Mesodermal cell (in vitro differentiated cells): ENCODE data around the gene DENND5B.
"Not testable (repeated sequence)": the region's sequence is repeated elsewhere in the genome, so short reads cannot be mapped to it uniquely, and the experiment has no call there.

Experiments
- H3K27ac ChIP-seq: 2 replicates; pipeline ENCODE4 v1.7.0; 2013; ENCODE audit warnings: mild to moderate bottlenecking, low read depth, low read length, moderate library complexity; ENCODE audit not compliant: severe bottlenecking
- H3K36me3 ChIP-seq: 2 replicates; pipeline ENCODE4 v1.7.1; 2013; ENCODE audit warnings: mild to moderate bottlenecking, low read length, moderate library complexity; ENCODE audit not compliant: control insufficient read depth, insufficient read depth
- H3K4me1 ChIP-seq: one replicate; pipeline ENCODE4 v1.7.1; 2013; ENCODE audit warnings: mild to moderate bottlenecking, low read length; ENCODE audit not compliant: insufficient read depth, control insufficient read depth, poor library complexity, severe bottlenecking
- H3K4me3 ChIP-seq: 2 replicates; pipeline ENCODE4 v1.7.0; 2013; ENCODE audit warnings: low read length, control low read depth, mild to moderate bottlenecking; ENCODE audit not compliant: insufficient read depth, poor library complexity, severe bottlenecking; ENCODE audit errors: extremely low read depth
- H3K9me3 ChIP-seq: 2 replicates; pipeline ENCODE4 v1.7.1; 2013; ENCODE audit warnings: mild to moderate bottlenecking, low read length, moderate library complexity; ENCODE audit not compliant: control insufficient read depth
- WGBS, 2 experiments: methylation state at CpG; one replicate each; pipeline ENCODE4 v1.1.5; 2013; ENCODE audit warnings: missing lambda C conversion rate in 2 of 2; ENCODE audit not compliant: insufficient coverage in 2 of 2; 5-methylcytosine and 5-hydroxymethylcytosine counted together

Gene DENND5B

DNA sequence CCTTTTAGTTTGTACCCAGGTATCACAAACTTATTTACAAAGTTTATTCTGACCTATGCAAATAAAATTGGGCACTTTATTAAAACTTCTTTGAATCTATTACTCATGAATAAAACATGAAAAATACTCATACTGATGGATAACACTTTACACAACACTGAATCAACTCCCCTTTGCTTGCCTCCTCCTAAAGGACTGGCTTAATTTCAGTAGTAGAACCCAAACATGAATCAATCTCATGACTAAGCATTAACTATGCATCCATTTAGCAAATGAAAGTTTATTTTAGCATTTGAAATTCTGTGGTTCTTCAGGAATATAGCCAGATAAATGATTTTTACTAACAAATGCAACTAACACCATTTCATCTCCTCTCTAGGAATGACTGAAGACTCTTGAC lies 32.4 kb downstream of the DENND5B start:
- Histone ChIP-seq H3K27ac (no peak overlapping the region), H3K4me1 (no peaks in the 10 kb centered on the region), H3K4me3 (no peak overlapping the region), H3K9me3 (peaks cover 19% of the 10 kb centered on the region), H3K36me3 (peaks cover 2% of the 10 kb centered on the region)

DNA sequence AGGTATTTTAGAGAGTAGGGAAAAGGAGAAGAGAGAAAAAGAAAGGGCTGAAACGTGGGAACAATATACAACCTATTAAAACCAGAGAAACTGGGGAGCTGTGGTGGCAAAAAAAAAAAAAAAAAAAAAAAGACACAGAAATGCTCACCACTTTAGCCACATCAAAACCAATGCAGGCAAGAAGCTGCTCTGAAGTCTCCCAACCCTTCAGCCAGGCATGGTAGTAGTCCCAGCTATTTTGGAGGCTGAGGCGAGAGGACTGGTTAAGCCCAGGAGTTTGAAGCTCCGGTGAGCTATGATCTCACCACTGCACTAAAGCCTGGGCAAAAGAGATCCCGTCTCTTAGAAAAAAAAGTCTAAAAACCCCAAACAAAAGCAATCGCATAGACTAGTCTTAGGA lies 33.2 kb downstream of the DENND5B start:
- no peaks in the 10 kb centered on the region for H3K4me1 ChIP-seq
- 89 to 100% methylated on average over 1 to 4 of the region's 5 CpGs for WGBS, 2 experiments

DNA sequence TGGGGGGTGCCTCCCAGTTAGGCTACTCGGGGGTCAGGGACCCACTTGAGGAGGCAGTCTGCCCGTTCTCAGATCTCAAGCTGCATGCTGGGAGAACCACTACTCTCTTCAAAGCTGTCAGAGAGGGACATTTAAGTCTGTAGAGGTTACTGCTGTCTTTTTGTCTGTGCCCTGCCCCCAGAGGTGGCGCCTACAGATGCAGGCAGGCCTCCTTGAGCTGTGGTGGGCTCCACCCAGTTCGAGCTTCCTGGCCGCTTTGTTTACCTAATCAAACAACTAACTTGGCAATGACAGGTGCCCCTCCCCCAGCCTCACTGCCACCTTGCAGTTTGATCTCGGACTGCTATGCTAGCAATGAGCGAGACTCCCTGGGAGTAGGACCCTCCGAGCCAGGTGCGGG lies 35.5 kb downstream of the DENND5B start:
- not testable (repeated sequence) for H3K4me3 ChIP-seq, H3K36me3 ChIP-seq, H3K4me1 ChIP-seq, H3K27ac ChIP-seq
- WGBS, 2 experiments: 90 to 97% methylated on average over 6 to 7 of the region's 9 CpGs
- H3K9me3 ChIP-seq: peaks cover 19% of the 10 kb centered on the region

More for the DNA sequence above, 33.2 kb downstream of the DENND5B start:
- Histone ChIP-seq H3K9me3 (peaks cover 19% of the 10 kb centered on the region), H3K36me3 (peaks cover 2% of the 10 kb centered on the region), H3K4me3 (no peak overlapping the region), H3K27ac (no peak overlapping the region)

DNA sequence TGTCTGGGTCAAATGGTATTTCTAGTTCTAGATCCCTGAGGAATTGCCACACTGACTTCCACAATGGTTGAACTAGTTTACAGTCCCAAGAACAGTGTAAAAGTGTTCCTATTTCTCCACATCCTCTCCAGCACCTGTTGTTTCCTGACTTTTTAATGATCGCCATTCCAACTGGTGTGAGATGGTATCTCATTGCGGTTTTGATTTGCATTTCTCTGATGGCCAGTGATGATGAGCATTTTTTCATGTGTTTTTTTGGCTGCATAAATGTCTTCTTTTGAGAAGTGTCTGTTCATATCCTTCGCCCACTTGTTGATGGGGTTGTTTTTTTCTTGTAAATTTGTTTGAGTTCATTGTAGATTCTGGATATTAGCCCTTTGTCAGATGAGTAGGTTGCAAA lies 40.3 kb downstream of the DENND5B start:
- WGBS, 2 experiments: no CpG with 5 or more reads among the region's 3 CpGs
- not testable (repeated sequence) for H3K4me3 ChIP-seq, H3K36me3 ChIP-seq, H3K4me1 ChIP-seq, H3K27ac ChIP-seq, H3K9me3 ChIP-seq

DNA sequence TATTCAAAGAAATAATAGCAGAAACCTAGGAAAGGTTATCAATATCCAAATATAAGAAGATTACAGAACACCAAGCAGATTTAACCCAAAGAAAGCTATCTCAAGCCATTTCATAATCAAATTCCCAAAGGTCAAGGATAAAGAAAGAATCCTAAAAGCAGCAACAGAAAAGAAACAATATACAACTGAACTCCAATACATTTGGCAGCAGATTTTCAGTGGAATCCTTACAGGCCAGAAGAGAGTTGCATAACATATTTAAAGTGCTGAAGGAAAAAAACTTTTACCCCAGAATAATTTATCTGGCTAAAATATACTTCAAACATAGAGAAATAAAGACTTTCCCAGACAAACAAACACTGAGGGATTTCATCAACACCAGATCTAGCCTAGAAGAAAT lies 54.3 kb downstream of the DENND5B start:
- Histone ChIP-seq H3K9me3 (peaks cover 5% of the 10 kb centered on the region), H3K36me3 (peaks cover 4% of the 10 kb centered on the region), H3K27ac (no peak overlapping the region), H3K4me3 (no peak overlapping the region), H3K4me1 (peaks cover 5% of the 10 kb centered on the region)

DNA sequence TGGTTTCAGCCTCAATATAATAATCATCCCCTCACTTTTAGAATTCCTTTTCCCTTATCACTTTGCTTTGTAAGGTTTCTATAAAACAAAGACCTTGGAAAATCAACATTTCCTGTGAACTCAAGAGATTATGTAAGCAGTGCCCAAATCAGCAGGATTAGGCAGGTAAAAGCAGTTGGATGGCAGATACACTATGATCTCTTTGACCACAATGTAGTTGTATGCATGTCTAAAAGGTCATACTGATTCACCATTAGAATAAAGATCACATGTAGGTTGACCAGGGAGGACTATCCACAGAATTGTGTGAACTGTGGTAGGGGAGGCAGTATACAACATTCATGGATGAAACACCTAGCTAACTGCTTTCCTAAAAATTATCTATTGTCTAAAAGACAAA lies 57.5 kb downstream of the DENND5B start:
- H3K4me3 ChIP-seq: no peak overlapping the region
- no peaks in the 10 kb centered on the region for H3K9me3 ChIP-seq
- peaks cover 5% of the 10 kb centered on the region for H3K4me1 ChIP-seq
- H3K27ac ChIP-seq: no peak overlapping the region
- peaks cover 4% of the 10 kb centered on the region for H3K36me3 ChIP-seq

DNA sequence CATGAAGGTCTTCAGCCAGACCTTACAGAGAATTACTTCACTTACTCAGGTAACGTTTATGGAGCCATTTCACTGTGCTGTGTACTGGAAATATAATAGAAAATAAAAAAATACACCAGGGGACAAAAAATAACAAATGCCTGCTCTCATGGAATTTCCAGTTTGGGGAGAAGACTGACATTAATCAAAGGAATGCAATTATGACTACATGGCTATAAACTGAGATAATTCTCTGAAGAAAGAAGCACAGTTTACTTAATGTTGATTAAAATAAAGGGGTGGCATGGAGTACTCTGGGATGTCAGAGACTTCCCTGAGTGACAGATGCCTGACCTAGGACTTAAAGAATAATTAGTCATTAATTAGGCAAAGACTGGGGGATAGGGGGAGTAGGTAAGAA lies 59.0 kb downstream of the DENND5B start:
- no CpG with 5 or more reads among the region's 1 CpG for WGBS, 2 experiments
- no peaks in the 10 kb centered on the region for H3K9me3 ChIP-seq
- H3K36me3 ChIP-seq: peaks cover 4% of the 10 kb centered on the region
- no peak overlapping the region for H3K4me3 ChIP-seq
- H3K27ac ChIP-seq: no peak overlapping the region
- peaks cover 5% of the 10 kb centered on the region for H3K4me1 ChIP-seq

DNA sequence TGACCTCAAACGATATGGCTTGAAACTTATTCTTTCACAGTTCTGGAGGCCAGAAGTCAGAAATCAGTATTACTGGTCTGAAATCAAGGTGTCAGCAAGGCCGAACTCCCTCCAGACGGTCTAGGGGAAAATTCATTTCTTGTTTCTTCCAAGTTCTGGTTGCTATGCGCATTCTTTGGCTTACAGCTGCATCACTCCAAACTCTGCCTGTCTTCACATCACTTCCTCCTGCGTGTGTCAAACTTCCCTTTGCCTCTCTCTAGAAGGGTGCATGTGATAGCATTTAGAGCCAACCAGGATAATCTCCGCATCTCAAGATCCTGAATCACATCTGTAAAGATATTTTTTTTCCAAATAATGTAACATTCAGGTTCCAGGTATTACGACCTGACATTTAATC lies 62.8 kb downstream of the DENND5B start:
- H3K4me3 ChIP-seq: no peak overlapping the region
- 88 to 96% methylated on average over 4 of the region's 7 CpGs for WGBS, 2 experiments
- peaks cover 5% of the 10 kb centered on the region for H3K4me1 ChIP-seq
- no peaks in the 10 kb centered on the region for H3K36me3 ChIP-seq
- H3K27ac ChIP-seq: no peak overlapping the region
- H3K9me3 ChIP-seq: no peaks in the 10 kb centered on the region

DNA sequence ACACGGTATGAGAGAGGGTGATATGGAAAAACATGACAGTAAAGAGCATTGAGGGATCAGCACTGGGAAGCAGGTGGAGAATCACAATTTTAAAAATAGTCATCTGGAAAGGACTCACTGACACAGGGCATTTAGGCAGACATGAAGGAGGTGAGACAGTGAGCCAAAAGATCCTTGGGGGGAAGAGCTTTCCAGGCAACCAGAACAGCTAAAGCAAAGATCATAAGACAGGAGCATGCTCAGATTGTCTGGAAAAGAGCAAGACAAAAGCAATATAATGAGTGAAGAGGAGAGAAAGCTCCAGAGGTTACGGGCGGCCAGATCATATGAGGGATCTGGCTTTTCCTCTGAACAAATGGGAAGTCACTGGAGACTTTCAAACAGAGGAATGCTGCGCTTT lies 63.9 kb downstream of the DENND5B start:
- 89 to 92% methylated on average over 2 to 3 of the region's 4 CpGs for WGBS, 2 experiments
- H3K27ac ChIP-seq: no peak overlapping the region
- no peak overlapping the region for H3K4me3 ChIP-seq

DNA sequence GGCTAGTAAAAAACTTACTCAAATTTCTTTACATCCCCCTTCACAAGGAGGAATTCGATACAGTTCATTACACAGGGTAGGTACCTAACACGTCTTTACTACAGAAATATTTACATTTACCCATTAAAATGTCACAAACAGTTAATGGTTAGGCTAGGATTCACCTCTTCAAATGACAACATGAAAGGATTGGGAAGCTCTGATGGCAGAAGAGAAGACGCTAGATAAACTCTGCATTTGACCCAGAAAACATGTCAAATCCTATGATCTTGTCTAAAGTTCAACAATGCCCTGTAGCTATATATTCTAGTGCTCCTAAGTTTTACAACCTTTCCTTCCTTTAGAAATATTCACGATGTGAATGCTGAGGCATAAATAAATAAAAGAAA lies 64.8 kb downstream of the DENND5B start:
- H3K9me3 ChIP-seq: no peaks in the 10 kb centered on the region
- H3K36me3 ChIP-seq: no peaks in the 10 kb centered on the region
- no peak overlapping the region for H3K27ac ChIP-seq
- WGBS, 2 experiments: 36 to 60% methylated on average over 2 to 3 of the region's 4 CpGs
- no peaks in the 10 kb centered on the region for H3K4me1 ChIP-seq
- H3K4me3 ChIP-seq: no peak overlapping the region

More for the DNA sequence above, 63.9 kb downstream of the DENND5B start:
- H3K4me1 ChIP-seq: peaks cover 3% of the 10 kb centered on the region
- no peaks in the 10 kb centered on the region for H3K36me3 ChIP-seq
- no peaks in the 10 kb centered on the region for H3K9me3 ChIP-seq

DNA sequence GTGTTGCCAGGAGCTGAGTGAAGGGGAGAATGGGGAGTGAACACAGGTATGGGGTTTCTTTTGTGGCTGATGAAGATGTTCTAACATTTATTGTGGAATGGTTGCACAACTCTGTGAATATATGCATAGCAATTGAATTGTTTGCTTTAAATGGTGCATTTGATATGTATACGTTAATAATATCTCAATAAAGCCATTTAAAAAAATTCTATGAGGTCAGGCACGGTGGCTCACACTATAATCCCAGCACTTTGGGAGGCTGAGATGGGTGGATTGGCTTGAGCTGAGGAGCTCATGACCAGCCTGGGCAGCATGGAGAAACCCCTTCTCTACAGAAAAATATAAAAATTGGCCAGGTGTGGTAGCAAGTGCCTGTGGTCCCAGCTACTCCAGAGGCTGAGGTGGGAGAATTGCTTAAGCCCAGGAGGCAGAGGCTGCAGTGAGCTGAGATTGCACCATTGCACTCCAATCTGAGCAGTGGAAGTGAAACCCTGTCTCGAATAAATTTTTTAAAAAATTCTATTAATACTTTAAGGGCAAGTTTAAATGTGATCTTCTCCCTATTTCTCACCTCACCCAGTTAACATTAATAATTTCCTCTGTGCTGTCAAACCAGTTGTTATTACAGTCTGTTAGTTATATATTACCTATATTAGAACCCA lies 65.3 kb downstream of the DENND5B start:
- Histone ChIP-seq H3K27ac (no peak overlapping the region), H3K9me3 (no peaks in the 10 kb centered on the region), H3K4me1 (no peaks in the 10 kb centered on the region), H3K4me3 (no peak overlapping the region), H3K36me3 (no peaks in the 10 kb centered on the region)
- WGBS, 2 experiments: no CpG with 5 or more reads among the region's 3 CpGs
